Epidermal melanocyte (primary cell): ENCODE results near the gene WNT5B.
"Not testable (repeated sequence)": the region's sequence is repeated elsewhere in the genome, so short reads cannot be mapped to it uniquely, and the experiment has no call there.

Source experiments
- DNase-seq: peaks from one replicate; pipeline ENCODE4 v3.0.0; 2011; ENCODE audit warnings: low spot score; ENCODE audit not compliant: insufficient read length

WNT5B gene

DNA sequence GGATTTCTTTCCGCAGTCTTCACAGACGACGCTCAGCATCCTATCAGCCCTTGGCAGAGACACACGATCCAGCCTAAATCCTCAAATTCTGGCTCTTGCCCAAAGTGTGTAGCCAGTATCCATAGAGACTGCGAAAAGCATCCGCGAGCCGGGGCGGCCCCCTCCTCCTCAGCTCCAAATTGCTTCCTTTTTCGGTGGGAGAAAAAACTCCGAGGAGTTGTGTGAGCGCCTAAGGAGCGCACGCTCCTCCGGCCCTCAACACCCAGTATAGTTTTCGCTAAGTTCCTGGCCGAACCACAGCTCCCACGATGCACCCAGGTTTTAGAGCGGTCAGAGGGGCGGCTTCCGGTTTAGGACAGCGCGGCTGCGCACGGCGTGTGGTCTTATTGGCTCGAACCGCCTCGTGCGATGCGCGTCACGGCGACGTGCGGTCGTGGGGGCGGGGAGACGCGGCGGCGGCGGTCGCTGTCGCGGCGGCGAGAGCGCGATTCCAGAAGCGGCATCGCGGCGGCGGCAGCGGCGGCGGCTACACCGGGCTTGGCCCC lies 61.6 kb downstream of the WNT5B start, which contains the start of gene ADIPOR2:
ADIPOR2 (plus strand) TSS at position 493 of the 545 bp plus-strand sequence. CDS start 63,274 bp downstream, outside the sequence.
- DNase-seq, result peak; percentile 97

DNA sequence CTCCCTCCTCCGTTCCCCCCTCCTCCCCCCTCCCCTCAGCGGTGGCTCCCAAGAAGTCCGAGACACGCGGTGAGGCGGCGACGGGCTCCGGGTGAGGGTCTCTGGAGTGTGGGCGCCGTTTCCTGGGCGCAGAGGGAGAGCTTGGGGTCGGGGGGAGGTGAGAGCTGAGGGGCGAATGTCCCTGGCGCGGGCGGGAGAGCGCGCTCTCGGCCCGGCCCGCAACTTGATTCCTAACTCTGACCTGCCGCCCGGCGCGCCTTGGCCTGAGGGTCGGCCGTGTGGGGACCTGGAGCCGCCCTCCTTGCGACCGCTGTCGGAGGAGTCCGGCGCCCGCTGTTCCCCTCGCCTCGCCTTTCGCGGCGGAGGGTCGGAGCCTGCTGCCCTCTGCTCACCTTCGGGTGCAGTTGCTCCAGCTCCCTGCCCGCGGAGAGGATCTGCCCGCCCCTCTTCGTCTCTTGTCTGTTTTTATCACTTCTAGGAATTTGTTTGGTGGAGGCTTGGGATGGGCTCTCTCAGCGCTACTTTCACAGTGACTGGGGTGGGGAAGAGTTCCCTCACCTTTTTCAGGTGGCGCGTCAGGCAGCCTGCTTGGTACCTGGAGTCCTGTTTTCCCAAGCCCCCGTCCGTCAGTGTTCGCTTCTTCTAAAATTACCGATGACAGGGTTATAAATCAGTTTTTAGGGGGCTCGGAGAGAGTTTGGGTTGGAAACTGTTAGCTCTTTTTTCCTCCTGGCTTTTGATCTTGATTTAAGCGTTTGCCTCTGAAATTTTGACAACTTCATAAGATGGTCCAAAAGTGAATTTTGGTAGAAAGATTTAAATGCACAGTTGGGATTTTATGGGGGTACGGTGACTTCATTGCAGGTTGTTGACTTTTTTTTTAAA lies 62.3 kb downstream of the WNT5B start:
- no peak for DNase-seq

GRCh38 chr12:1692226-1692625 lies 63.2 kb downstream of the WNT5B start:
- no peak for DNase-seq

- no peak for DNase-seq
Measured at GRCh38 chr12:1692895-1693610, 64.0 kb downstream of the WNT5B start.

- not testable (repeated sequence) for DNase-seq
Measured at GRCh38 chr12:1695097-1695496, 66.1 kb downstream of the WNT5B start.

DNA sequence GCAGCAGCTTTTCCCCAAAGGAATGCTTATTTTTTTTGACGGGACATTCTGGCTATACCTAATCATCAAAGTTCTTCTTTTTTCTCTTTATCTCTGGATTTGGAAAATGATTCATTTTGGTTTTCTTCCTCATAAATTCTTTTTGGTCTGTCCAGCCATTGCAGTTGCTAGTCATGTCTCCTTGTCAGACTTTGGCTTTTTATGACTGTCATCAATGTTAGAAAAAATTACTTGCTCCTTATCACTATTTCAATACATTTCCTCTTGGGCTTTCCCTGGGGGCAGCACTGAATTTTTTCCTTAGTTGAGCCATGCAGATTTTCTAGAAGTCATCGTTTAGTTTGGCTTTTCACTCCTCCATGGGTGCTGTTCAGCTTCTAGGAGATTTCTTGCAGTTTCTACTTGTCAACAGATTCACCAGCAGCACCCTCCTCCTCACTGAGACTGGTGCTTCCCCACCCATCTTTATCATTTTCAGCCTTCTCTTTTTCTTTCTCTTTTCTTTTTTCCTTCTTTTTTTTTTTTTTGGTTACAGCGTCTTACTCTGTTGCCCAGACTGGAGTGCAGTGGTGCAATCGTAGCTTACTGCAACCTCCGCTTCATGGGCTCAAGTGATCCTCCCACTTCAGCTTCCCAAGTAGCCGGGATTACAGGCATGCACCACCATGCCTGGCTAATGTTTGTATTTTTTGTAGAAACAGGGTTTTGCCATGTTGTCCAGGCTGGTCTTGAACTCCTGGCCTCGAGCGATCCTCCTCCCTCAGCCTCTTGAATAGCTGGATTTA lies 67.0 kb downstream of the WNT5B start:
- DNase-seq, result no peak

DNA sequence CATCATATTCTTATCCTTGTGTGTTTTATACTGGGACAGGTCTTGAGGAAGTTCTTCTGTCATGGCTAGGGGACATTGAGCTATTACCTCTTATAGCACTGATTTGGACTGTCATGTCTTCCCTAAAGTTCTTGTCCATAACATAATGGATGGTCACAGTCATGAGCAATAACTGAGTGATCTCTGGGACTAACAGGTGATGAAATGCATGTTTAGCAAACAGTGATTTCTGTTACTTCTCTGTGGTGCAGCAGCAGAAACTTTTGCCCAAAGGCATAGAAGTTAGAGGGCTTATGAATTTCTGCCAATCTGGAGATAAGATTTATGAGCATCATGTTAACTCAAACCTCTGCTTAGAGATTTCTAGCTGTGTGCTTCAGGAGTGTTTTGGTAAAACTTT lies 67.8 kb downstream of the WNT5B start:
- no peak for DNase-seq
